Measurements from ENCODE around the gene LYG1.
"Not testable (repeated sequence)": the region's sequence is repeated elsewhere in the genome, so short reads cannot be mapped to it uniquely, and the experiment has no call there.

LYG1 gene

DNA sequence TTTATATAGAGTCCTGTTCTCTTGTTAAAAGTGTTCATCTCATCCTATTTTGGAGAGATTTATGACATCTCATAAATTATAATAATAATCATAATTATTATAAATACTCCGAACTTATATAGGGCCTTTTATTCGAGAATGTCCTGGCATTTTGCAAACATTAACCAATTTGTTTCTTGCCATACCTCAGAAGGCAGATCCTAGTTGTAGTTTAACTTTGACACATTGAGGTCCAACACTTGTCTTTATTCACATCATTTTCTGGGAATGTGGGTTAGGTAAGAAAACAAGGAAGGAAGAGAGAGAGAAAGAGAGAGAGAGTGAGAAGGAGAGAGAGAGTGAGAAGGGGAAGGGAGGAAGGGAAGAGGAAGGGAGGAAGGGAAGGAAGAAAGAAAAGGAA lies at the start of gene LYG1:
Gene LYG1 (minus strand): TSS at position 101 of the 400 bp plus-strand sequence. CDS start 5,527 bp downstream, outside the sequence.
- DNase-seq: not testable (repeated sequence)

- no peak for DNase-seq
Observed at GRCh38 chr2:99350194-99350593, 49.2 kb upstream of the LYG1 start.

DNA sequence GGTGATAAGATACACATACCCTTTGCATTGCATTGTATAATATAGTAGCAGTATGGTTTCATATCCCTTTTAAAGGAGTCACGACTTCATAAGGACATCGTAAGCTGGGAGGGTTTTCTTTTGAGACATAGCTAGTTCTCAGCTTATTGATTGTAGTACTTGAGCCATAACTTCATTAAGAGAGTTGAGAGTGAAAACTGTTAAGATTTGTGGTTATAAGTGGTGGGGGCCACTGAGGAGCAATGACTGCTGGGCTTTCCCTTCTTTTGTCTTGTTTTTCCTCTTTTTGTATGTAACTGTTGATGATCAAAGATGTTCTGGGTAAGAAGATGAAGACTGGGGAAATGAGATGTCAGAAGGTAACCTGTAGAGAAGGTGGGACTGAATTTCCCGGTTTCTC lies 47.2 kb upstream of the LYG1 start:
- no peak for DNase-seq

- DNase-seq: no peak
Observed at GRCh38 chr2:99346218-99346617, 45.2 kb upstream of the LYG1 start.

- not testable (repeated sequence) for DNase-seq
Observed at GRCh38 chr2:99345446-99345845, 44.4 kb upstream of the LYG1 start.

GRCh38 chr2:99342536-99342935 lies 41.5 kb upstream of the LYG1 start:
- no peak for DNase-seq

DNA sequence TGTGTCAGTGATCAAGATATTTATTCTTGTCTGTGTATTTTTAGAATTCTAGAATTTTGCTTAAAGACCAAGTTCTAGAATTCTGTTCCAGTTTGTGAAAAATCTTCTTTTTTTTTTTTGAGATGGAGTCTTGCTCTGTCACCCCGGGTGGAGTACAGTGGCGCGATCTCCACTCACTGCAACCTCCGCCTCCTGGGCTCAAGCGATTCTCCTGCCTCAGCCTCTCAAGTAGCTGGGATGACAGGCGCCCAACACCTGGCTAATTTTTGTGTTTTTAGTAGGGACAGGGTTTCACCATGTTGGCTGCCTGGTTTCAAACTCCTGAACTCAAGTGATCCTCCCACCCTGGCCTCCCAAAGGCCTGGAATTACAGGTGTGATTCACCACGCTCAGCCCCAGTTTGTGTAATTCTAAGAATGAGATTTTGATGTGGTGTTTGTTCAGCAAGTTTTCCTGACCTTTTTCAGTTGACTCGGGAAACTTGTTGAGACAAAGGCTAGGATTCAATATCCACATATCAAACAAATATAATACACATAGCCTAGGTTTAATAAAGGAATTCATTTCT lies 39.8 kb upstream of the LYG1 start:
- no peak for DNase-seq

- peak; percentile 24 for DNase-seq
Observed at GRCh38 chr2:99338029-99338585, 37.1 kb upstream of the LYG1 start.

DNA sequence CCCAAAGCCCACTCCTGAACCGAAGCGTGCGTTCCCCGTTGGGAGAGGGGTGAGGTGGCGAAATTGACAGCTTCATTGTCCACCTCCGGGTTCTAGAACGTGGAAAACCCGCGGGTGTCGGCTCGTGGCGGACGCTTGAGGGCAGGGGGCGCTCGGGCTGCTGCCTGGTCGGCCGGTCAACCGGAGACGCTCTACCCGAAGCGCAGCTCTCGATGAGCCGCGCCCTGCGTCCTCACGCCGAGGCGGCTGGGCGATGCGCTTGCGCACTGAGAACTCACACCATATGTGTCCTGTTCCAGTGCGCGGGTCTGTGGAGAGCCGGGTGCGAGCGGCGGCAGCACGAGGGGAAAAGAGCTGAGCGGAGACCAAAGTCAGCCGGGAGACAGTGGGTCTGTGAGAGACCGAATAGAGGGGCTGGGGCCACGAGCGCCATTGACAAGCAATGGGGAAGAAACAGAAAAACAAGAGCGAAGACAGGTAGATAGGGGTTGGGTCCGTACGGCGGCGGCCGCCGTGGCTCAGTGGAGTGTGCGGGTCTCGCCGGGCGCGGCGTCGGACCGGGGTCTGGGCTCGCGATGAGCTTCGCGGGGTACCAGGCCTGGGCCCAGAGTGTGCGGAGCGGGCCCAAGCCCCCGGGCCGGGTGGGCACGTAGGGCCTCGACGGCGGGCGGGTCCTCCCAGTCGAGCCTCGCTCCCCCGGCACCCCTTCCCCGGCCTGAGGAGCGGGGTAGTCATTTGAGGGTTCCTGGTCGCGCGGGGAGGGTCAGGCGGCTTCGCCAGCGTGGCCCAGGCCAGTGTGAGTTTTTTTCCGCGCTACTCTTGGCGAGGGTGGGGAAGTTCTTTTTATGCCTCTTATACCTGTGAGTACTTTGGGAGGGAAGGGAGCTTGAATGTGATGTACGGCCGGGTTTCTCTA lies 36.4 kb upstream of the LYG1 start, which contains the start of gene EIF5B:
Gene EIF5B (plus strand): TSS at position 277 of the 916 bp plus-strand sequence. CDS start 166 bp downstream, at position 443.
- peak; percentile 97 for DNase-seq

DNA sequence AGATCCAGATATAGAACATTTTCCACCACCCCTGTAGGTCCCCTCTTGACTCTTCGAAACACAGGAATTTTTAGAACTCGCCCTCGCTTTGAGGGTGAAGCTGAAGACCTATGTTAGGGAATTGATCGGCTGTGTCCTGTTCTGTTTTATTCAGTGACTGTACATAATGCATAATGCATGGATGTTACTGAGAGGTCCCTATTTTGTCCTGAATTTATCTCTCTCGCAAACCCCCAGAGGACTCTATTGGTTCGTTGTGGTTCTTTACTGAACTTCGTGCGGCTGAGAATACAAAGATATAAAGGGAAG lies 35.8 kb upstream of the LYG1 start:
- no peak for DNase-seq

DNA sequence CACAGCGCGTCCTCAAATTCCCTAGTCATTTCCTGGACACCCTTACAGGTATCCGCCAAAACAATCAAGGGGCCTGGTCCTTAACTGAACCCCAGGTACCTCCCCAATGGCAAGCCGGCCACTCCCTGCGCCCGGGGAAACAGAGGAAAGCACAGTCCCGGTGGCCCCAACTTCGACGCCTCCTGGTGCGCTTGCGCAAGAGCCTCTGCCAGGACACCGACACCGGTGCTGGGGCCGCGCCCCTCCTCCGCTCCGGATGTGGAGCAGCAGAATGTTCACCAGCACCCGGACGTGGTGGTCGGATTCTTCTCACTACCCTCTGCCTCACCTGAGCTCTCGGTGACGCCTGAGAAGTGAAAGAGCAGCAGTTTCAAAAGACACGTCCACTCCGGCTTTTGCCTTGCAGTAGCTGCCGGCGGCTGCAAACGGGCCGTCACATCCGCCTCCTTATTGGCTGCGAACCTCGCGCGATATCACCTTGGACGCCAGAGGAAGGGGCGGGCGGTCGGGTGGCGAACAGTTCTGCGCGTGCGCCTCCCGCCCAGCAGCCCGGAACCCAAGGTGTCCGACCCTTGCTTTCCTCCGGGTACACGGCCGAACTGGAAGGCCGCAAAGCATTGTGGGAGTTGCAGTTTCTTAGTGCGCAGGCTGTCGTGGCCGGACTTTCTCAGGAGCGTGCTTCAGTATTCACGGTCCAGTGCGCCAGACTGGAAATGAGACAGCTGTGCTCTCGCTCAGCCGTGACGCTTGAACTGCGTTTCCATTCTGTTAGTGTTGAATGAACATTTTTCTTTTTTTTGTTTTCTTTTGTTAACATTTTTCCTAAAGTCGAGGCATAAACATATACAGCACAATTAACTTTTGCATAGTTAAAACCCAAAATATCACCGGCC lies 35.2 kb upstream of the LYG1 start, which contains the start of gene TXNDC9:
Gene TXNDC9 (minus strand): TSS at position 423 of the 893 bp plus-strand sequence. CDS start 3,123 bp downstream, outside the sequence.
- peak; percentile 100 for DNase-seq

DNA sequence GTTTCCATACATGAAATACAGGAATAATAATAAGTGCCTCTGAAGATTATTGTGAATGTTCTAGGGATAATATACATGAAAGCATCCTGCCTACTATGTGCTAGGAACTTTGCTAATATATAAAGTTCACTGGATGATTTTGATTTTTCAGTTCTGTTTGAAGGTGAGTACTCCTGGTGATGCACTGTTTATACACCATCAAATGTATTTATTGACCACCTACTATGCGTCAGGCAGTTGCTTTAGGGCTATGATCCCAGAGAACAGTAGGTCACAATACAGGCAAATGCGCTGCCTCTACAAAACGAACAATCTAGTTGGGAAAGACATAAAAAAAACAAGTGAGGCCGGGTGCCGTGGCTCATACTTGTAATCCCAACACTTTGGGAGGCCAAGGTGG lies 24.4 kb upstream of the LYG1 start:
- no peak for DNase-seq

- not testable (repeated sequence) for DNase-seq
Observed at GRCh38 chr2:99317873-99318200, 16.8 kb upstream of the LYG1 start.

DNA sequence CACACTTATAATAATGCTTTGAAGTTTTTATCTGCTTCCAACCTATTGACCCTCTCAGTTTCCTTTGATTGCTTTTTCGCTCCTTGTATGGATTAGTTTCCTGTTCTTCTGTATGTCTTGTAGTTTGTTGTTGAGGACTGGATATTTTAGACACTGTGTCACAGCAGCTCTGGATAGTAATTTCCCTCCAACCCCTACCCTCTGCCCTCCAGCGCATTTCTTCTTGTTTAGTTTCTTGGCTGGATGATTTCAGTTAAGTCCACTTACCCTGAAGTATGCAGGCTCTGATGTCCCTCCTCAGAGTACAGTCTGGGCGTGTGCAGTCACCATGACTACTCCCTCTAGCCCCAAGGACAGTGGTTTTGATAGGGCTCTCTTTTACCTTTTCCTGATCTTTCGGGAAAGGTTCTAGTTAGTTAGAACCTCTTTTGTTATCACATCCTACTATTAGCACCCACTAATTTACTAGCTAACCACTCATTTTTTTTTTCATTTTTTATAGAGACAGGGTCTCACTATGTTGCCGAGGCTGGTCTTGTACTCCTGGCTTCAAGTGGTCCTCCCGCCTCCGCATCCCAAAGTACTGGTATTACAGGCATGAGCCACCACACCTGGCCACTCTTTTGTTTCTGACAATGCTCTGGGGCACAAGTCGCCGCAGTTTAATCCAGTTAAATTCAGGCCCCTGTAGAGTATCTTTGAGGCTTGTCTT lies 16.3 kb upstream of the LYG1 start:
- no peak for DNase-seq

DNA sequence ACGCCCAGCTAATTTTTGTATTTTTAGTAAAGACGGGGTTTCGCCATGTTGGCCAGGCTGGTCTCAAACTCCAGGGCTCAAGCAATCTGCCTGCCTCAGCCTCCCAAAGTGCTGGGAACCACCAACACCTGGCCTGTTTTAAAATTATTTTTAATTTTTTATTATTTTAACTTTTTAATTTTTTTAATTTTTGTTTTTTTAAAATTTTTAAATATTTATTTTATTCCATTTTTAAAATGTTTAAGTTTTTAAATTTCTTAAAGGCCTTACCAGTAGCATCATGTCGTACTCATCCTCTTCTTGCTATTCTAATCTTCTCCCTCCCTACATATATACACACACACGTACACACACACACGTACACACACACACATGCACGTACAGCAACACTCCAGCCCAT lies 1.4 kb downstream of the LYG1 start:
- DNase-seq: no peak

DNA sequence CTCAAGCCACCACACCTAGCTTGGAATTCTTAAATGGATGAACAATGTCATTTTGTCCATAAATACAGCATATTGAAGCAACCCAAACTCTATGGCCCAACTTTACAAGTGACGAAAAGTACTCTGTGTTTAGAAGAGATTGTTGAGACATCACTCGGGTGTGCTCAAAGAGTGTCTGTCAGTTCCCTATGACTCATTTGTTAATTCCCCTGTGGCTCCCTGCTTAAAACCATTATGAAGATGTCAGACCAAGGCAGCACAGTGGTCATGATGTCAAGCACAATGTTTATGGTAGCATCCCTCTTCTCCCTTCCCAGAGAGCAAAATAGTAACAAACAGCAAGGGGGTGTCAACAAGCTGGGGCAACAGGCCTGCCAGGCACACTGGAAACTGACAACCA lies 3.0 kb downstream of the LYG1 start:
- DNase-seq: peak; percentile 7

DNA sequence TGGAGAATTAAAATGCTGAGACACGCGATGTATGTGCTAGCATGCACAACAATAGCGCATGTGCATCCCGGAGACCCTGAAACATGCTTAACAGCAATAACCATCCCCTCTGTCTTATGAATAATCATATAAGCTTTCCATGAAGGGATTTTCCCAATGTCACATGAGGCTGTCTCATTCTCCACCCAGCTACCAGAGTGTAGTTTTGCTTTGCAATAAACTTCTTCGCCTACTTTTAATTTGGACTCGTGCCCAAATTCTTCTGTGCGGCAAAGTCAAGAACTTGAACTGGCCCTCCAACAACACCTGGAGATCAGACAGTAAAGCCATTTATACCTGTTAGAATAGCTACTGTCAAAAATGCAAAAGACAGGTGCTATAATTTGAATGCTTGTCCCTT lies 15.5 kb downstream of the LYG1 start:
- DNase-seq: no peak

DNA sequence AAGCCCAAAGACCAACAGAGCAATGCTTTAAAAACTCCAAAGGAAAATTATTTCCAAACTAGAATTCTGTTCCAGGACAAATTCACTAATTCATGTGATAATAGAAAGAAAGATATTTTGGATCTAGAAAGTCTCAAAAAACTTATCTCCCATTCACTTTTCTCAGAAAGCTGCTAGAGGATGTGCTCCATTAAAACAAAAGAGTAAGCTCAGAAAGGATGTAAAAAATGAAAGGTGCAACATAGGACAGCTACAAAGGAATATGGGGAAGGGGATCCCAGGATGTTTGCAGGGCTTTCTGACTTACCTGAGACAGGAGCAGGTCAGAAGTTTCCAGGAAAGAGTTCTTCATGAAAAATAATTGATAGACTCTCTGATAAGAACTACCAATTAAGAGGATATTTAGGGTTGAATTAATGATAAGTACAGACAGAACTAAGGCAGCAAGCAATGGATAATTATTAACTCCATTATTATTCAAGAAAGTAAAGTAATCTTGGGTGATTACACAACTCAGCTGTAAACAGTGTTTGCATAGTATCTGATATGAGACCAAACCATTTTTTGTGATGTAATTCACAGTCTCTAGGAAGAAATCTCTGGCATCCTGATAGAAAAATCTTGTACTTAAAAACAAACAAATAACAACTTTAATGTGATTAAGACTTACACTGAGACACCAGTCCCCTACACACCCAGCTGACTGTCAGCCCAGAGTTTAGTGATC lies 20.9 kb downstream of the LYG1 start:
- DNase-seq: no peak

DNA sequence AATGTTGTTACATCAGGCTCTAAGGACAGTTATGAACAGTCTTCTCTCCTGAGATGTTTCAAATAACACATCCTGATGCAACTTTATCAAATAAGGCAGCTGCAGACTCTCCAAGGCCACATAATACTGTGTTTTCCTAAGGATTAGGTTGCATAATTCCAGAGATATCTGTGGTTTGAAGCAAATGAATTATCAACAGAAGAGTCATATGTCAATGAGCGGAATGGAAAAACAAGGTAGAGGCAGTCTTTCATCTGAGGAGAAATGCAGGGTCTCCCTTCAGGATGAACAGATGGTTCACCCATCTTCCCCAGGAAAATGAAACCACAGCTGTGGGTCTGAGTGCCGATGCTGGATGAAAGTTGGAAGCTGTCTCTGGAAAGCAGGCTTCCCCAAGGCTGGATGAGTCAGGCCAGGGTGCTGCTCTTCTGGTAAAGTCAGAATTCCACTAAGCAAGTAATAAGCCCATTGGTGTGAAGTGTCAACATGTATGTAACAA lies 22.2 kb downstream of the LYG1 start:
- DNase-seq: peak; percentile 83

DNA sequence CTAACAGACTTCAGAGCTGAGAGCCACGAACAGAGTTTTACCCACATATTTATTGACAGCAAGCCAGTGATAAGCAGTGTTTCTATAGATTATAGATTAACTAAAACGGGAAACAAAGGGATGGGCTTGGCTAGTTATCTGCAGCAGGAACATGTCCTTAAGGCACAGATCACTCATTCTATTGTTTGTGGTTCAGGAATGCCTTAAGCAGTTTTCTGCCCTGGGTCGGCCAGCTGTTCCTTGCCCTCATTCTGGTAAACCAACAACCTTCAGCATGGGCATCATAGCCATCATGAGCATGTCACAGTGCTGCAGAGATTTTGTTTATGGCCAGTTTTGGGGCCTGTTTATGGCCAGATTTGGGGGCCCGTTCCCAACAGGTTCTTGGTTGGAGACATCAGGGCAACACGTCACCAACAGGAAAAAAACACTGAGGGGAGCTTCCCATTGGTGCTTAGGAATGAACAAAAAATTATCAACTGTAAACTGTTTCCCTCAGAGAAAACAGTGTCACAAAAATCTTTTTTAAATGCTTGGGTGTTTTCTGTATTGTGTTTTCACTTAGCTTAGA lies 22.7 kb downstream of the LYG1 start:
- DNase-seq: not testable (repeated sequence)

DNA sequence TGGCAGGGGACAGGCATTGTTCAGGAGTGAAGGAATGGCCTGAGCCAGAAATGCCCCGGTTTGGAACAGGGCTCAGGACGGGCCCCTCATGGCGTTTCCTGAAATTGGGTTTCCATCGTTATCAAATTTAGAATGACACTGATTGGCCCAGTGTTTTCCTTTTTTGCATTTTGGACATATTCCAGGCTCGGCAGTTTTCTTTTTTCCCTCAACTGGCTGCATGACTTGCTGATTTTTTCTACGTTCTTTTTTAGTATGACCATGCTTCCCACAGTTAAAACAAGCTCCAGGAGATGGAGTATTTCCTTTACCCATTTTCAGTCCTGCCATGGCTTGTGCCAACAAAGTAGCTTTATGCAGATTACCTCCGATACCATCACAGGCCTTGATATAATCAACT lies 25.1 kb downstream of the LYG1 start:
- no peak for DNase-seq

All from HCEC 1CT (cell line).